SK-N-SH (cell line): ENCODE results near the gene TMPRSS9. TPM values are rescaled to one million over a fixed set of nuclear protein-coding genes. Genes with fewer than 3 reads are reported as not detected.

Experiments used
- CTCF ChIA-PET: fragments of 300-600, 350-600 bp; formaldehyde crosslinking; extraction: SDS; loops from one replicate; lab custom pipeline; 2021; lab: Yijun Ruan, JAX
- POLR2A ChIA-PET: fragments of 350-600 bp; sonication (Branson Sonifier 250); formaldehyde crosslinking; extraction: SDS; loops from one replicate; lab custom pipeline; 2020; ENCODE audit warnings: antibody characterized with exemption, inconsistent platforms; lab: Yijun Ruan, JAX
- DNase-seq: peaks from one replicate; pipeline ENCODE4 v3.0.0; 2012
- H2AFZ ChIP-seq: fragments of 200-600 bp; sonication (generic); 2 replicates; pipeline ENCODE4 v1.8.1; 2016; ENCODE audit warnings: antibody characterized with exemption, mild to moderate bottlenecking, low read depth
- H3F3A ChIP-seq: fragments of 200-600 bp; sonication (generic); replicated peaks from 2 replicates; pipeline ENCODE3; 2016; ENCODE audit warnings: antibody characterized with exemption, mild to moderate bottlenecking; ENCODE audit not compliant: insufficient read depth
- H3K27ac ChIP-seq, 2 experiments: fragments of 200-500 bp in 1 of 2; fragments of 200-600 bp in 1 of 2; sonication (Bioruptor generic) in 1 of 2; sonication (generic), shearing (Covaris generic) in 1 of 2; 2 replicates each; pipeline versions ENCODE4 v1.5.1 to v1.6.1; 2014 to 2016; ENCODE audit warnings: low read depth in 2 of 2, inconsistent platforms in 1 of 2, low read length in 1 of 2, mild to moderate bottlenecking in 1 of 2, mixed read lengths in 1 of 2
- H3K27me3 ChIP-seq: fragments of 200-600 bp; sonication (generic), shearing (Covaris generic); 2 replicates; pipeline ENCODE4 v1.6.1; 2016; ENCODE audit warnings: mixed run types; ENCODE audit not compliant: insufficient read depth
- H3K36me3 ChIP-seq, 2 experiments: fragments of 200-500 bp in 1 of 2; fragments of 200-600 bp in 1 of 2; sonication (Bioruptor generic) in 1 of 2; sonication (generic) in 1 of 2; replicated peaks in 1 of 2; 2 replicates each; pipeline versions ENCODE3 to v1.5.1; 2014 to 2016; ENCODE audit warnings: low read length in 1 of 2, mild to moderate bottlenecking in 1 of 2; ENCODE audit not compliant: insufficient read depth in 2 of 2, control insufficient read depth in 1 of 2
- H3K4me1 ChIP-seq, 2 experiments: fragments of 200-500 bp in 1 of 2; fragments of 200-600 bp in 1 of 2; sonication (Bioruptor generic) in 1 of 2; sonication (generic), shearing (Covaris generic) in 1 of 2; 2 replicates each; pipeline versions ENCODE4 v1.5.1 to v1.6.1; 2014 to 2016; ENCODE audit warnings: low read depth in 1 of 2, low read length in 1 of 2, mixed run types in 1 of 2; ENCODE audit not compliant: insufficient read depth in 2 of 2, control insufficient read depth in 1 of 2
- H3K4me2 ChIP-seq: fragments of 200-600 bp; sonication (generic), shearing (Covaris generic); 2 replicates; pipeline ENCODE4 v1.6.1; 2017; ENCODE audit warnings: mixed run types
- H3K4me3 ChIP-seq, 2 experiments: fragments of 200-500 bp in 1 of 2; fragments of 200-600 bp in 1 of 2; sonication (Bioruptor generic) in 1 of 2; sonication (generic), shearing (Covaris generic) in 1 of 2; 2 replicates each; pipeline versions ENCODE4 v1.5.1 to v1.8.1; 2014 to 2016; ENCODE audit warnings: low read depth in 2 of 2, inconsistent platforms in 1 of 2, low read length in 1 of 2, mild to moderate bottlenecking in 1 of 2, mixed read lengths in 1 of 2, moderate library complexity in 1 of 2
- H3K79me2 ChIP-seq: fragments of 200-600 bp; sonication (generic); 2 replicates; pipeline ENCODE4 v1.8.1; 2017; ENCODE audit warnings: mild to moderate bottlenecking; ENCODE audit not compliant: insufficient read depth
- H3K9ac ChIP-seq: fragments of 200-600 bp; sonication (generic); 2 replicates; pipeline ENCODE4 v1.6.1; 2017; ENCODE audit warnings: mixed run types
- H3K9me2 ChIP-seq: fragments of 200-600 bp; sonication (generic); 2 replicates; pipeline ENCODE4 v1.6.1; 2017; ENCODE audit warnings: mixed run types
- H3K9me3 ChIP-seq: fragments of 200-600 bp; sonication (generic); 2 replicates; pipeline ENCODE4 v1.6.1; 2017; ENCODE audit warnings: mixed run types, mild to moderate bottlenecking, moderate library complexity
- H4K20me1 ChIP-seq: fragments of 200-600 bp; sonication (generic); 2 replicates; pipeline ENCODE4 v1.6.1; 2017; ENCODE audit warnings: mild to moderate bottlenecking, mixed run types; ENCODE audit not compliant: insufficient read depth
- CHD2 ChIP-seq: fragments of 150-350 bp; IDR thresholded peaks from 2 replicates; pipeline ENCODE4 v1.6.1; 2018; ENCODE audit warnings: low read length; ENCODE audit not compliant: partially characterized antibody
- ELF1 ChIP-seq: IDR thresholded peaks from 2 replicates; pipeline ENCODE4 v1.4.0; 2012
- EP300 ChIP-seq, 2 experiments: IDR thresholded peaks; 2 replicates each; pipeline versions ENCODE4 v1.4.0 to v1.6.1; 2012; ENCODE audit warnings: borderline replicate concordance in 1 of 2, low read depth in 1 of 2, low read length in 1 of 2
- FOSL2 ChIP-seq: IDR thresholded peaks from 2 replicates; pipeline ENCODE4 v1.4.0; 2012; ENCODE audit warnings: low read depth, mild to moderate bottlenecking, moderate library complexity, borderline replicate concordance
- GATA2 ChIP-seq: sonication (generic); formaldehyde crosslinking; IDR thresholded peaks from 2 replicates; pipeline ENCODE4 v1.5.0; 2020; ENCODE audit warnings: mild to moderate bottlenecking, missing genetic modification reagents
- MEF2A ChIP-seq: IDR thresholded peaks from 2 replicates; pipeline ENCODE4 v1.4.0; 2012; ENCODE audit warnings: low read depth, borderline replicate concordance
- MXI1 ChIP-seq: IDR thresholded peaks from 2 replicates; pipeline ENCODE4 v1.6.1; 2012; ENCODE audit warnings: mild to moderate bottlenecking, low read depth, low read length, improper control_type of control experiment
- RCOR1 ChIP-seq: fragments of 150-350 bp; IDR thresholded peaks from 2 replicates; pipeline ENCODE4 v1.6.1; 2017; ENCODE audit warnings: antibody characterized with exemption, low read length
- RFX5 ChIP-seq: IDR thresholded peaks from 2 replicates; pipeline ENCODE4 v1.6.1; 2012; ENCODE audit warnings: mild to moderate bottlenecking, improper control_type of control experiment, low read length
- SIN3A ChIP-seq: IDR thresholded peaks from 2 replicates; pipeline ENCODE4 v1.6.1; 2012; ENCODE audit warnings: low read depth, mild to moderate bottlenecking, low read length, moderate library complexity, borderline replicate concordance
- TCF12 ChIP-seq: IDR thresholded peaks from 2 replicates; pipeline ENCODE4 v1.4.0; 2012
- WGBS: methylation state at CpG from one replicate; pipeline ENCODE4 v1.1.6; 2017; ENCODE audit warnings: low lambda C conversion rate; 5-methylcytosine and 5-hydroxymethylcytosine counted together
- polyA plus RNA-seq, 3 experiments: library from polyadenylated mRNA; depleted of rRNA; stranded (reverse); fragments of >200 nt; gene quantifications; 2 replicates each; pipeline ENCODE4 v1.2.3, GENCODE V29; 2012
- TF ChIP-seq, protein P1 (sequence below): fragments of 150-350 bp; IDR thresholded peaks from 2 replicates; pipeline ENCODE4 v1.6.1; 2016; ENCODE audit warnings: mild to moderate bottlenecking, low read depth, low read length
- TF ChIP-seq, protein P2 (sequence below): IDR thresholded peaks from 2 replicates; pipeline ENCODE4 v1.4.0; 2012; ENCODE audit warnings: low read depth
- TF ChIP-seq, protein P3 (sequence below): IDR thresholded peaks from 2 replicates; pipeline ENCODE4 v1.4.0; 2012; ENCODE audit warnings: low read depth, borderline replicate concordance
- TF ChIP-seq, protein P4 (sequence below): IDR thresholded peaks from 2 replicates; pipeline ENCODE4; 2012
- TF ChIP-seq, protein P5 (sequence below): IDR thresholded peaks from 2 replicates; pipeline ENCODE4 v1.4.0; 2012; ENCODE audit warnings: low read depth, borderline replicate concordance

TMPRSS9 gene
- polyA plus RNA-seq, 1 of the 3 experiments (the other 2 are of a cell fraction) = not detected

DNA sequence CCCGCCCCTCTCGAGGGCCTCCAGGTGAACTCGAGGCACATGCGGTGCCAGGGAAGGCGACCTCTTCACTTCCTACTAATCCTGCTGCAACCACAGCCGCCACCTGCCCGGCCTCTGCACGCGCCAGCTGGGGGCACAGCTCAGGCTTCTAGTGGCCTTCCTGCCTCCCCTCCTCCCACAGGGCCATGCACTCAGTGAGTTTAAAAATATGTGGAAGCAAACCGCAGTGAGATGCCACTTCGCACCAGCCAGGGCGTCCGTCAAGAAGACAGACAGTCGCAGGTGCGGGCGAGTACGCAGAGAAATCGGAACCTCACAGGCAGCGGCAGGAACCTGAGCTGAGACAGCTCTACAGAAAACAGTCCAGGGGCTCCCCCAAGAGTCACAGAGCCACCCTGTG, 86.3 kb downstream of the TMPRSS9 start:
- Histone ChIP-seq H3K4me2 (no peak overlapping the region), H3K79me2 (peaks cover 93% of the 10 kb centered on the region), H3K27me3 (no peaks in the 10 kb centered on the region)
- no peak for DNase-seq
- TF ChIP-seq FOSL2 (no peak), EP300 (IDR thresholded peaks at IDR 0.05; ENCODE audit: borderline replicate concordance in 1 of 2, low read depth in 1 of 2, low read length in 1 of 2) (no peak), MEF2A (no peak), RCOR1 (no peak), ELF1 (no peak)
- TF ChIP-seq, protein P1, sequence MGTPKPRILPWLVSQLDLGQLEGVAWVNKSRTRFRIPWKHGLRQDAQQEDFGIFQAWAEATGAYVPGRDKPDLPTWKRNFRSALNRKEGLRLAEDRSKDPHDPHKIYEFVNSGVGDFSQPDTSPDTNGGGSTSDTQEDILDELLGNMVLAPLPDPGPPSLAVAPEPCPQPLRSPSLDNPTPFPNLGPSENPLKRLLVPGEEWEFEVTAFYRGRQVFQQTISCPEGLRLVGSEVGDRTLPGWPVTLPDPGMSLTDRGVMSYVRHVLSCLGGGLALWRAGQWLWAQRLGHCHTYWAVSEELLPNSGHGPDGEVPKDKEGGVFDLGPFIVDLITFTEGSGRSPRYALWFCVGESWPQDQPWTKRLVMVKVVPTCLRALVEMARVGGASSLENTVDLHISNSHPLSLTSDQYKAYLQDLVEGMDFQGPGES = no peak
- TF ChIP-seq, all 33 proteins: peak for 0
- Histone ChIP-seq H3K9me2 (no peaks in the 10 kb centered on the region), H2AFZ (no peak overlapping the region), H3K4me1 (no peaks in the 10 kb centered on the region), H3K4me3 (no peak overlapping the region), H3K36me3 (peaks cover 3 to 15% of the 10 kb centered on the region in 2 experiments), H3K27ac (no peak overlapping the region), H3K9me3 (no peaks in the 10 kb centered on the region), H3K9ac (no peak overlapping the region), H3F3A (no peaks in the 10 kb centered on the region), H4K20me1 (peaks cover 64% of the 10 kb centered on the region; the same call in 1 of the 2 replicates)
- 96% methylated on average over 13 of the region's 19 CpGs for WGBS
- POLR2A ChIA-PET = interaction anchor here (1.1 kb wide), 1 partner anchor 18 kb away, joined by 3 read pairs; no protein-coding TSS in a partner anchor
- CTCF ChIA-PET = interaction anchor here (1.2 kb wide), 1 partner anchor 10 kb away, joined by 3 read pairs; the partner anchor contains the start of gene LMNB2

DNA sequence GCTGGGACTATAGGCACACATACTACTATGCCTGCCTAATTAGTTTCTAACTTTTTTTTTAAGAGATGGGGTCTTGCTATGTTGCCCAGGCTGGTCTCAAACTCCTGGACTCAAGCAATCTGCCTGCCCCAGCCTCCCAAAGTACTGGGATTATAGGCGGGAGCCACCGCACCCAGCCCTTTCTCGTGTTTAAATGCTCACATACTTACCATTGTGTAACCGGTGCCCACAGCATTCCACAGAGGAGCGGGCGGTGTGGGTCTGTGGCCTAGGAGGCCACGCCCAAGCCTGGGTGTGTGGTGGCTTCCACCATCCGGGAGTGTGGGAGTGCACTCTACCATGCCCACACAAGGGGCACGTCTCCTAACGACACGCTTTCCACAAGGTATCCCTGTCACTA, 89.0 kb downstream of the TMPRSS9 start:
- no peak overlapping the region for H3K27ac ChIP-seq
- H3K9me3 ChIP-seq = no peaks in the 10 kb centered on the region
- no peaks in the 10 kb centered on the region for H3F3A ChIP-seq
- peaks cover 74% of the 10 kb centered on the region; the same call in 1 of the 2 replicates for H4K20me1 ChIP-seq
- no peaks in the 10 kb centered on the region for H3K9me2 ChIP-seq
- no peak overlapping the region for H2AFZ ChIP-seq
- no peak overlapping the region for H3K9ac ChIP-seq
- TF ChIP-seq TCF12 (no peak), CHD2 (no peak), MXI1 (no peak), ELF1 (no peak), GATA2 (CRISPR knock-in tag) (no peak), RCOR1 (no peak), RFX5 (no peak), SIN3A (no peak)
- TF ChIP-seq, protein P2, sequence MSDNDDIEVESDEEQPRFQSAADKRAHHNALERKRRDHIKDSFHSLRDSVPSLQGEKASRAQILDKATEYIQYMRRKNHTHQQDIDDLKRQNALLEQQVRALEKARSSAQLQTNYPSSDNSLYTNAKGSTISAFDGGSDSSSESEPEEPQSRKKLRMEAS = no peak
- TF ChIP-seq, protein P3, sequence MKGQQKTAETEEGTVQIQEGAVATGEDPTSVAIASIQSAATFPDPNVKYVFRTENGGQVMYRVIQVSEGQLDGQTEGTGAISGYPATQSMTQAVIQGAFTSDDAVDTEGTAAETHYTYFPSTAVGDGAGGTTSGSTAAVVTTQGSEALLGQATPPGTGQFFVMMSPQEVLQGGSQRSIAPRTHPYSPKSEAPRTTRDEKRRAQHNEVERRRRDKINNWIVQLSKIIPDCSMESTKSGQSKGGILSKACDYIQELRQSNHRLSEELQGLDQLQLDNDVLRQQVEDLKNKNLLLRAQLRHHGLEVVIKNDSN = no peak
- TF ChIP-seq, protein P4, sequence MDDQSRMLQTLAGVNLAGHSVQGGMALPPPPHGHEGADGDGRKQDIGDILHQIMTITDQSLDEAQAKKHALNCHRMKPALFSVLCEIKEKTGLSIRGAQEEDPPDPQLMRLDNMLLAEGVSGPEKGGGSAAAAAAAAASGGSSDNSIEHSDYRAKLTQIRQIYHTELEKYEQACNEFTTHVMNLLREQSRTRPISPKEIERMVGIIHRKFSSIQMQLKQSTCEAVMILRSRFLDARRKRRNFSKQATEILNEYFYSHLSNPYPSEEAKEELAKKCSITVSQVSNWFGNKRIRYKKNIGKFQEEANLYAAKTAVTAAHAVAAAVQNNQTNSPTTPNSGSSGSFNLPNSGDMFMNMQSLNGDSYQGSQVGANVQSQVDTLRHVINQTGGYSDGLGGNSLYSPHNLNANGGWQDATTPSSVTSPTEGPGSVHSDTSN = no peak
- TF ChIP-seq, protein P5, sequence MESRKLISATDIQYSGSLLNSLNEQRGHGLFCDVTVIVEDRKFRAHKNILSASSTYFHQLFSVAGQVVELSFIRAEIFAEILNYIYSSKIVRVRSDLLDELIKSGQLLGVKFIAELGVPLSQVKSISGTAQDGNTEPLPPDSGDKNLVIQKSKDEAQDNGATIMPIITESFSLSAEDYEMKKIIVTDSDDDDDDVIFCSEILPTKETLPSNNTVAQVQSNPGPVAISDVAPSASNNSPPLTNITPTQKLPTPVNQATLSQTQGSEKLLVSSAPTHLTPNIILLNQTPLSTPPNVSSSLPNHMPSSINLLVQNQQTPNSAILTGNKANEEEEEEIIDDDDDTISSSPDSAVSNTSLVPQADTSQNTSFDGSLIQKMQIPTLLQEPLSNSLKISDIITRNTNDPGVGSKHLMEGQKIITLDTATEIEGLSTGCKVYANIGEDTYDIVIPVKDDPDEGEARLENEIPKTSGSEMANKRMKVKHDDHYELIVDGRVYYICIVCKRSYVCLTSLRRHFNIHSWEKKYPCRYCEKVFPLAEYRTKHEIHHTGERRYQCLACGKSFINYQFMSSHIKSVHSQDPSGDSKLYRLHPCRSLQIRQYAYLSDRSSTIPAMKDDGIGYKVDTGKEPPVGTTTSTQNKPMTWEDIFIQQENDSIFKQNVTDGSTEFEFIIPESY = no peak
- H3K4me3 ChIP-seq = no peak overlapping the region
- no peaks in the 10 kb centered on the region for H3K27me3 ChIP-seq
- no peak overlapping the region for H3K4me2 ChIP-seq
- peaks cover 91% of the 10 kb centered on the region for H3K79me2 ChIP-seq
- WGBS = over 99% methylated on average over 11 of the region's 11 CpGs
- POLR2A ChIA-PET = interaction anchor here (0.6 kb wide), 1 partner anchor 107 kb away, joined by 4 read pairs; no protein-coding TSS in a partner anchor
- H3K4me1 ChIP-seq = no peaks in the 10 kb centered on the region; a peak in 1 of 4 replicates
- peaks cover 0 to 4% of the 10 kb centered on the region in 2 experiments for H3K36me3 ChIP-seq
- DNase-seq = no peak
- CTCF ChIA-PET = no interaction called here
